ENCODE data around the gene ST6GALNAC4. TPM values are rescaled to one million over a fixed set of nuclear protein-coding genes. Genes with fewer than 3 reads are reported as not detected.

ST6GALNAC4 gene, protein sequence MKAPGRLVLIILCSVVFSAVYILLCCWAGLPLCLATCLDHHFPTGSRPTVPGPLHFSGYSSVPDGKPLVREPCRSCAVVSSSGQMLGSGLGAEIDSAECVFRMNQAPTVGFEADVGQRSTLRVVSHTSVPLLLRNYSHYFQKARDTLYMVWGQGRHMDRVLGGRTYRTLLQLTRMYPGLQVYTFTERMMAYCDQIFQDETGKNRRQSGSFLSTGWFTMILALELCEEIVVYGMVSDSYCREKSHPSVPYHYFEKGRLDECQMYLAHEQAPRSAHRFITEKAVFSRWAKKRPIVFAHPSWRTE
- 10 to 100 TPM in 2 of 4 donors, 1 to 10 TPM in 2; 4.6 to 28.5 (median 16.5) TPM for total RNA-seq

DNA sequence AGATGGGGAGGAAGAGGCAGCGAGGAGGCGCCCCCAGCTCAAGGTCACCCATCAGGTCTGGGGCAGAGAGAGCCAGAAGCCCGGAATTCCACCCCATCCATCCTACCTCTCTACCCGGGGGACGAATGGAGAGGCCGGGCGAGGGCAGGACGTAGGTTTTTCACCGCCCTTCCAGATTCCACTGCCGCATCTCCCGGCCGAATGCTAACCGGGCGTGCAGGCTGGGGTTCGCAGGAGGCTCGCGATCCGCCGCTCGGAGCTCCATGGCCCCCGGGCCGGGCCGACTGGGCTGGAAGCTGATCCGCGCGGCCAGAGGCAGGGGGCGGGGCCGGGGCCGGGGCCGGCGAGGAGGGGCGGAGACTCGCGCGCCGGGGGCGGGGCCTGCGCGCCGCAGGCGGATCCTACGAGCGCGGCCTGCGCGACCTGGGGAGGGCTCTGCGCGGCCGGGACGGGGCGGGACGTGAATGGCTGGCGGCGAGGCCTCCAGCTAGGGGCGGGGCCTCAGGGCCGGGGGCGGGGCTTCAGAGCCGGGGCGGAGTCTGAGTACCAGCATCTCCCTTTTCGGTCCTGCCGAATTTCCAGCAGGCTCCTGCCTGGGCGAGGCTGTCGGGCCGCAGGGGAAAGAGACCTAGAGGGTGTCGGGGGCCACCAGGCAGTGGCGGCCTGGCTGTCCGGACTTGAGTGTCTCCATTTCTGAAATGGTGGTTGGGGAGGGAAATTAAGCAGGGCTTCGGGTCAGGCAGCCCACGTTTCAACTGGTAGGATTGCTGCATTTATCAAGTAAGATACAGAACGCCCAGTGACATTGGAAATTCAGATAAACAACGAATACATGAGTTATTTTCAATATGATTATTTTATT is at the start of gene ST6GALNAC4:
TSS of gene ST6GALNAC4 (minus strand) at position 322 of the 862 bp plus-strand sequence. CDS start 622 bp downstream, outside the sequence.
- DNase-seq (ENCODE audit: low spot score in 2 of 2), result peak; percentile 90 to 99
- H3K4me3 ChIP-seq (ENCODE audit: low read depth, poor library complexity, severe bottlenecking), result peak within 1 kb of the TSS; percentile 32
- TF ChIP-seq, protein P1, sequence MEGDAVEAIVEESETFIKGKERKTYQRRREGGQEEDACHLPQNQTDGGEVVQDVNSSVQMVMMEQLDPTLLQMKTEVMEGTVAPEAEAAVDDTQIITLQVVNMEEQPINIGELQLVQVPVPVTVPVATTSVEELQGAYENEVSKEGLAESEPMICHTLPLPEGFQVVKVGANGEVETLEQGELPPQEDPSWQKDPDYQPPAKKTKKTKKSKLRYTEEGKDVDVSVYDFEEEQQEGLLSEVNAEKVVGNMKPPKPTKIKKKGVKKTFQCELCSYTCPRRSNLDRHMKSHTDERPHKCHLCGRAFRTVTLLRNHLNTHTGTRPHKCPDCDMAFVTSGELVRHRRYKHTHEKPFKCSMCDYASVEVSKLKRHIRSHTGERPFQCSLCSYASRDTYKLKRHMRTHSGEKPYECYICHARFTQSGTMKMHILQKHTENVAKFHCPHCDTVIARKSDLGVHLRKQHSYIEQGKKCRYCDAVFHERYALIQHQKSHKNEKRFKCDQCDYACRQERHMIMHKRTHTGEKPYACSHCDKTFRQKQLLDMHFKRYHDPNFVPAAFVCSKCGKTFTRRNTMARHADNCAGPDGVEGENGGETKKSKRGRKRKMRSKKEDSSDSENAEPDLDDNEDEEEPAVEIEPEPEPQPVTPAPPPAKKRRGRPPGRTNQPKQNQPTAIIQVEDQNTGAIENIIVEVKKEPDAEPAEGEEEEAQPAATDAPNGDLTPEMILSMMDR (IDR thresholded peaks at IDR 0.05), result no peak
- TF ChIP-seq POLR2A (IDR thresholded peaks at IDR 0.05), result no peak
- intact Hi-C loops (cut with DNase I; ENCODE audit: low total_unique reads), result no loop called here
- 4 to 9% methylated on average over 18 to 39 of the region's 71 CpGs for WGBS, 2 donors

DNA sequence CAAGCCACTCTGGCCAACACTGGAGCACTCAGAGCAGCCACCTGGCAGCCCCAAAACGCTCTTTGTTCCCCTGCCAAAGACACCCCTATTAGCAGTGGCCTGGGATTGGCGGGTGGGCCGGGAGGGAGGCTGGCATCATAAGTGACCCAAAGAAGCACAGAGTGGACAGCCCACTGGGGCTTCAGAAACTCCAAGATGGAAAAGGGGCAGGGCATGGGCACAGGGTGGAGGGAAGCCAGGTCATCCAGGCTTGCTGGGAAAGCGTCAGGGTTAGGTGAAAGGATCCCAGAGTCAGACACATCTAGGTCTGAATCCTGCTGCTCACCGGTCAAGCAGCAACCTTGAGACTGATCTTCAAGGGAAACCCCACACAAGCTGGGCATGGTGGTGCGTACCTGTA is 49.1 kb upstream of the ST6GALNAC4 start:
- intact Hi-C loops (cut with DNase I; ENCODE audit: low total_unique reads), result no loop called here
- DNase-seq (ENCODE audit: low spot score in 2 of 2), result no peak
- TF ChIP-seq, protein P1 (IDR thresholded peaks at IDR 0.05), result no peak
- TF ChIP-seq POLR2A (IDR thresholded peaks at IDR 0.05), result no peak
- 28 to 33% methylated on average over 6 of the region's 6 CpGs for WGBS, 2 donors
- H3K4me3 ChIP-seq (ENCODE audit: low read depth, poor library complexity, severe bottlenecking), result no peak overlapping the region

DNA sequence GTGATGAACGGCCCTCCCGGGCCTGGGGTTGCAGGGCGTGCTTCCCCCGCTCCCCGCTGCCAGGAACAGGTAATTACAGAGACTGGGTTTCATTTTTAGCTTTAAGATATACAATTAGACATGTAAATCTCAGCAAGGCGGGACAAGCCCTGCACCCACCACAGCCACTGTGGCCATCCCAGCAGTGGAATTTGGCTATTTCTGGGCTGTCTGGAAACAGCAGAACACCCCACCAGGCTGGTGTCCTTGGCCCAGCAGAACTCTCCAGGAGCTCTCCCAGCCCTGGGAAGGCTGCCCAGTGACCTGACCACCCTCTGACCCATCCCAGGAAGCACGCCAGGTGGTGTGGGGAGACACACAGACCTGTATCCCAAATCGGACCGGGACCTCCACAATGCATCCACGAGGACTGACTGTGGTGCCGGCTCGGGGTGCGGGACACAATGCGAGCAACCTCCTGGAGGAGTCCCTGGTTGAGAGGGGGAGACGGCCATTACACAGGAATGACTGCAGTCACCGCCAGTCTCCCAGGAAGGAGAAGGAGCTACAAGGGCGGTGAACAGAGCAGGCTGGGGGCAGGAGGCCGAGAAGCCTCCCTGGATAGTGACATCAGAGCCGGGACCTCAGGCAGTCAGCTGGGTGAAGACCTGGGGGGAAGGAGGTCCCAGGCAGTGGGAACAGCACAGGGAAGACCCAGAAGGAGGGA is 46.7 kb upstream of the ST6GALNAC4 start:
- intact Hi-C loops (cut with DNase I; ENCODE audit: low total_unique reads), result no loop called here
- no peak for DNase-seq (ENCODE audit: low spot score in 2 of 2)
- whole genome bisulfite sequencing, 2 donors, result 51 to 52% methylated on average over 19 of the region's 19 CpGs

DNA sequence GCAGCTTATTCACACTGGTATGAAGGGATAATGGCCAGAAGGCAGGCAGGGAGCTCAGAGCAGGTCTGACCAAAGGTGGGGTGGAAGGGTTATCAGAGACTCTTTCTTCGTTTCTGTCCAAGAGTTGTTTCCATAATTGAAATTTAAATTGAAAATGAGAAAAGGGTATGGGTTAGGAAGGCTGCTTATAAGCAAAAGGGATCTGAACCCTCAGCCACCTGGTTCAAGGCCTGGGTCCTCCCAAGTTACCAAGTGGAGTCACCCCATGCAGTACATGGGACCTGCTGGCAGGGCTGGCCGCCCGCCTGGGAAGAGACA is 46.2 kb upstream of the ST6GALNAC4 start:
- no peak overlapping the region for H3K4me3 ChIP-seq (ENCODE audit: low read depth, poor library complexity, severe bottlenecking)
- WGBS, 2 donors, result 31 to 47% methylated on average over 3 of the region's 3 CpGs
- TF ChIP-seq, protein P1 (IDR thresholded peaks at IDR 0.05), result no peak
- no peak for TF ChIP-seq POLR2A (IDR thresholded peaks at IDR 0.05)
- no peak for DNase-seq (ENCODE audit: low spot score in 2 of 2)
- intact Hi-C loops (cut with DNase I; ENCODE audit: low total_unique reads), result no loop called here

More for the DNA sequence above, 46.7 kb upstream of the ST6GALNAC4 start:
- no peak overlapping the region for H3K4me3 ChIP-seq (ENCODE audit: low read depth, poor library complexity, severe bottlenecking)
- no peak for TF ChIP-seq POLR2A (IDR thresholded peaks at IDR 0.05)
- TF ChIP-seq, protein P1 (IDR thresholded peaks at IDR 0.05), result no peak

DNA sequence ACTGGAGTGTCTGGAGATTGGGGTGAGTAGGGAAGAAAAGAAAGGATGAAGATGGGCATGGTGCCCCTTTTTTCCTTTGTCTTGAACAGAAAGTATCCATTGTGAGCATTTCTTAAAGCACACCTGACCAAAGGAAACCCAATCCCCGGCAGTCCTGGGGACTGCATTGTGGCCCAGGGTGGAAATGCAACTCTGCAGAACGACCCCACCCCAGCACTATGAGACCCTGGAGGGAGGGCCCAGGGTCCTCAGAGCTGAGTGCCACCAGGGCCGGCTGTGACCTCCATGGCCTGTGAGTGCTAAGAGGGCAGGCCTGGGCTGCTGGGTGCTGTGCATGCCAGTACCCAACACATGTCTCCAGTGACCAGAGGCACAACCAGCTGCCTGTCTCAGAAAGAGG is 45.4 kb upstream of the ST6GALNAC4 start:
- no peak for DNase-seq (ENCODE audit: low spot score in 2 of 2)
- TF ChIP-seq, protein P1 (IDR thresholded peaks at IDR 0.05), result no peak
- TF ChIP-seq POLR2A (IDR thresholded peaks at IDR 0.05), result no peak
- intact Hi-C loops (cut with DNase I; ENCODE audit: low total_unique reads), result no loop called here
- no peak overlapping the region for H3K4me3 ChIP-seq (ENCODE audit: low read depth, poor library complexity, severe bottlenecking)
- 58 to 59% methylated on average over 3 of the region's 3 CpGs for WGBS, 2 donors

All from lower leg skin (tissue), 4 donors.